Activated CD8-positive, alpha-beta memory T cell treated with anti-CD3 and anti-CD28 coated beads, Interleukin-2, amount 50 U/mL, for 48 hours (primary cell): ENCODE results near the gene AS3MT.
A peak's percentile ranks its signal among the peaks of the same experiment; 100 is the strongest.

Experiments
- DNase-seq: peaks from one replicate; pipeline ENCODE4 v3.0.0-alpha.2; 2020

The AS3MT gene

GRCh38 chr10:102856758-102857424, 12.4 kb upstream of the AS3MT start:
- DNase-seq, result no peak

GRCh38 chr10:102859911-102860310, 9.4 kb upstream of the AS3MT start:
- no peak for DNase-seq

- no peak for DNase-seq
Measured at GRCh38 chr10:102863660-102864059, 5.6 kb upstream of the AS3MT start.

- DNase-seq, result no peak
Measured at GRCh38 chr10:102865620-102866019, 3.6 kb upstream of the AS3MT start.

GRCh38 chr10:102868911-102869257, 386 bp upstream of the AS3MT start:
- DNase-seq, result no peak

GRCh38 chr10:102870221-102870620, 951 bp downstream of the AS3MT start:
- DNase-seq, result no peak

- DNase-seq, result no peak
Measured at GRCh38 chr10:102872163-102872562, 2.9 kb downstream of the AS3MT start.

GRCh38 chr10:102876747-102877153, 7.5 kb downstream of the AS3MT start:
- no peak for DNase-seq

GRCh38 chr10:102878629-102879028, 9.4 kb downstream of the AS3MT start:
- DNase-seq, result no peak

- no peak for DNase-seq
Measured at GRCh38 chr10:102880256-102880655, 11.0 kb downstream of the AS3MT start.

GRCh38 chr10:102888048-102888447, 18.8 kb downstream of the AS3MT start:
- no peak for DNase-seq

GRCh38 chr10:102894466-102895213, 25.4 kb downstream of the AS3MT start:
- no peak for DNase-seq

GRCh38 chr10:102900006-102900405, 30.7 kb downstream of the AS3MT start:
- DNase-seq, result no peak

- DNase-seq, result no peak
Measured at GRCh38 chr10:102904346-102904745, 35.1 kb downstream of the AS3MT start.

- no peak for DNase-seq
Measured at GRCh38 chr10:102906507-102906906, 37.2 kb downstream of the AS3MT start.

- DNase-seq, result no peak
Measured at GRCh38 chr10:102914781-102915180, 45.5 kb downstream of the AS3MT start.

- DNase-seq, result no peak
Measured at GRCh38 chr10:102916173-102916572, 46.9 kb downstream of the AS3MT start.

- peak; percentile 91 for DNase-seq
Measured at GRCh38 chr10:102917314-102917961, 48.2 kb downstream of the AS3MT start.

GRCh38 chr10:102917962-102918816, 48.9 kb downstream of the AS3MT start, which contains the start of gene CNNM2:
Gene CNNM2, plus strand, starts transcription at chr10:102918294. Its CDS starts 187 bp downstream, at chr10:102918481.
- peak; percentile 98 for DNase-seq

- DNase-seq, result peak; percentile 73
Measured at GRCh38 chr10:102918817-102919245, 49.6 kb downstream of the AS3MT start.

- DNase-seq, result peak; percentile 61
Measured at GRCh38 chr10:102919246-102919959, 50.1 kb downstream of the AS3MT start.
